ENCODE data around the gene LSP1.
"Not testable (repeated sequence)": the region's sequence is repeated elsewhere in the genome, so short reads cannot be mapped to it uniquely, and the experiment has no call there.

Gene LSP1

GRCh38 chr11:1879342-1879940 is 26.6 kb downstream of the LSP1 start:
- no peak for DNase-seq

- peak; percentile 52 for DNase-seq
Measured at GRCh38 chr11:1879941-1880720, 27.2 kb downstream of the LSP1 start.

- no peak for DNase-seq
Measured at GRCh38 chr11:1880746-1881441, 28.0 kb downstream of the LSP1 start.

- peak; percentile 29 for DNase-seq
Measured at GRCh38 chr11:1881442-1882264, 28.8 kb downstream of the LSP1 start.

GRCh38 chr11:1882265-1883238 is 29.7 kb downstream of the LSP1 start:
- peak; percentile 62 for DNase-seq

GRCh38 chr11:1883346-1884302 is 30.7 kb downstream of the LSP1 start:
- no peak for DNase-seq

GRCh38 chr11:1884303-1884700 is 31.4 kb downstream of the LSP1 start:
- DNase-seq, result no peak

- DNase-seq, result not testable (repeated sequence)
Measured at GRCh38 chr11:1886551-1886950, 33.7 kb downstream of the LSP1 start.

GRCh38 chr11:1887451-1888346 is 34.8 kb downstream of the LSP1 start:
- DNase-seq, result no peak

GRCh38 chr11:1888347-1888753 is 35.5 kb downstream of the LSP1 start:
- no peak for DNase-seq

GRCh38 chr11:1888811-1889210 is 35.9 kb downstream of the LSP1 start:
- no peak for DNase-seq

GRCh38 chr11:1889224-1889930 is 36.5 kb downstream of the LSP1 start:
- DNase-seq, result no peak

- DNase-seq, result no peak
Measured at GRCh38 chr11:1889941-1890855, 37.3 kb downstream of the LSP1 start.

GRCh38 chr11:1890856-1891830 is 38.3 kb downstream of the LSP1 start:
- no peak for DNase-seq

GRCh38 chr11:1891831-1892115 is 38.9 kb downstream of the LSP1 start, which contains the start of gene PRR33:
Gene PRR33, minus strand, starts transcription at chr11:1891895. Its CDS starts 1,311 bp downstream, at chr11:1890584.
- no peak for DNase-seq

GRCh38 chr11:1892116-1892515 is 39.2 kb downstream of the LSP1 start:
- DNase-seq, result no peak

GRCh38 chr11:1892558-1892957 is 39.7 kb downstream of the LSP1 start:
- DNase-seq, result no peak
